ENCODE data around the gene PDE9A. TPM values are rescaled to one million over a fixed set of nuclear protein-coding genes. Genes with fewer than 3 reads are reported as not detected.

PDE9A gene
- polyA plus RNA-seq, 3 donors from 2014 or later, result 0.40 to 2.3 (median 0.61) TPM

DNA sequence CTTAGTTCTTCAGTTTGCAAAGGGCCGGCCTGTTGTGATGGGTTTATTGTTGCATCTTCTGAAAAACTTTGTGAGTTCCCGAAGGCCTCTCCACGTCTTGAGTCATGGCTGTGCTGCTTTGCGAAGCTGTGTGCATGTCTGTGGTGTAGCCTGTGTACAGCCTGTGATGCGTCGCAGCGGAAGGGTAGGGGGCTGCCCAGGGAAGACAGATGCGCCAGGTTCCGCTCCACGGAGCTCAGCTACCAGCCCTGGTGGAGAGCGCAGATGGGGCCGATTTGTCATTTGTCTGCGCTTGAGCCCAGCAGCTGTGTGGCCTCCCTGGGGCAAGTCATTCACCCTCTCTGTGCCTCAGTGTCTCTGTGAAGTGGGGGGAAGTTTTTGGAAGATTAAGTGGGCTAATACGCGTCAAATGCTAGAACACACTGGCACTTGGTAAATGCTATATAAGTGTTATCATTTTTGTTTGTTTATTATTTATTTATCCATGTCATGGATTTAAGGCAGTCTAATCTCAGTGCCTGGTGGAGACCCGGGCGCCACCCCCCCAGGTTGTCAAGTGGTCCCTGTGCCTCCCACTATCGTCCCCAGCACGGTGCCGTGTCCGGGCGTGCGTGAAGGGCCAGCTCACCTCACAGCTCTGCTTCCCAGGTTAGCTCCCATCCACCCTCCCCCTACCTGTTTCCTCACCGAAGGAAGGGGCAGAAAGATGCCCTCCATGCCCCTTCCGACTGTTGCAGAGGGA lies 8.4 kb downstream of the PDE9A start:
- no peak for DNase-seq
- Mint-ChIP-seq H3K27ac (no peak overlapping the region), H3K9me3 (no peaks in the 10 kb centered on the region), H3K4me3 (no peak overlapping the region), H3K36me3 (no peaks in the 10 kb centered on the region), H3K4me1 (no peaks in the 10 kb centered on the region), H3K27me3 (ENCODE audit: low read depth in 3 of 3) (peaks cover 2 to 7% (median 5%) of the 10 kb centered on the region in 3 donors)

DNA sequence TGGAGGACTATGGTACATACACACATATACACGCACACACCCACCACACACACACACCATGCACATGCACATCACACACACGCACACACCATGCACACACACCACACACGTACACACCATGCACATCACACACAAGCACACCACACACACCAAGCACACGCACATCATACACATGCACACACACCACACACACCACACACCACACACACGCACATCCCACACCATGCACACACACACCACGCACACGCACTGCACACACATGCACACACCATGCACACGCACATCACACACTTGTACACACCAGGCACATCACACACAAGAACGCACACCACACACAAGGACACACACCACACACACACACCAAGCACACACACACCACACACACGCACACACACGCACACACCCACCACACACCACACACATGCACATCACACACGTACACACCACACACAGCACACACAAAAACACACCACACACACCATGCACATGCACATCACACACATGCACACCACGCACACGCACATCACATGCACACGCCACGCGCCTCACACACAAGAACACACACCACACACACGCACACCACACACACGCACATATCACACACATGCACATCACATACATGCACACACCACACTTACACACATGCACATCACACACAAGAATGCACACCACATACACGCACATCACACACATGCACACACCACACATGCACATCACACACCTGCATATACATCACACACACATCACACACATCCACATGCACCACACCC lies 9.2 kb downstream of the PDE9A start:
- Mint-ChIP-seq H3K9me3 (no peaks in the 10 kb centered on the region), H3K4me1 (no peaks in the 10 kb centered on the region), H3K36me3 (no peaks in the 10 kb centered on the region), H3K4me3 (no peak overlapping the region), H3K27ac (no peak overlapping the region), H3K27me3 (ENCODE audit: low read depth in 3 of 3) (peaks cover 4 to 7% (median 6%) of the 10 kb centered on the region in 3 donors)
- DNase-seq, result no peak

DNA sequence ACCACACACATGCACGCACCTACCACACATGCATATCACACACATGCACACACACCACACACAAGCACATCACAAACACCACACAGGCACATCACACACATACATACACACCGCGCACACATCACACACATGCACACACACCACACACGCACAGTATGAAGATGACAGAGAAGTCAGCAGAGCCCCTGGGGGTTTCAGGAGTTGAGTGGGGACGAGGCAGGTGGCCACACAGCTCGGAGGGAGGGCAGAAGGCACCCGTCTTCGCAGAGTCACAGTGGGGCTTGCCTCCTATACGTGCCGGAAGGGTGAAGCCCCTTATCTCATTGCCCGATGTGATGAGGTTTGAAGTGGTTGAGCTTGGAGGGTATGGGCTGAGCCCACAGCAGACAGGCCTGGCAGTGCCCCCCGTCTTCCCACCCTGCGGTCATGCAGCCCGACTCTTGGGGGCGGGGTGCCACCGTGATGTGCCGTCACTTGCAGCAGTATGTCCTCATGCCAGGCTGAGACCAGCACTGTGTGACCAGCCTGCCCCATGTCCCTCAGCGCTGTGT lies 9.9 kb downstream of the PDE9A start:
- DNase-seq, result no peak
- Mint-ChIP-seq H3K27me3 (ENCODE audit: low read depth in 3 of 3) (peaks cover 4 to 6% (median 6%) of the 10 kb centered on the region in 3 donors), H3K36me3 (no peaks in the 10 kb centered on the region), H3K9me3 (no peaks in the 10 kb centered on the region), H3K4me1 (no peaks in the 10 kb centered on the region), H3K4me3 (no peak overlapping the region), H3K27ac (no peak overlapping the region)

DNA sequence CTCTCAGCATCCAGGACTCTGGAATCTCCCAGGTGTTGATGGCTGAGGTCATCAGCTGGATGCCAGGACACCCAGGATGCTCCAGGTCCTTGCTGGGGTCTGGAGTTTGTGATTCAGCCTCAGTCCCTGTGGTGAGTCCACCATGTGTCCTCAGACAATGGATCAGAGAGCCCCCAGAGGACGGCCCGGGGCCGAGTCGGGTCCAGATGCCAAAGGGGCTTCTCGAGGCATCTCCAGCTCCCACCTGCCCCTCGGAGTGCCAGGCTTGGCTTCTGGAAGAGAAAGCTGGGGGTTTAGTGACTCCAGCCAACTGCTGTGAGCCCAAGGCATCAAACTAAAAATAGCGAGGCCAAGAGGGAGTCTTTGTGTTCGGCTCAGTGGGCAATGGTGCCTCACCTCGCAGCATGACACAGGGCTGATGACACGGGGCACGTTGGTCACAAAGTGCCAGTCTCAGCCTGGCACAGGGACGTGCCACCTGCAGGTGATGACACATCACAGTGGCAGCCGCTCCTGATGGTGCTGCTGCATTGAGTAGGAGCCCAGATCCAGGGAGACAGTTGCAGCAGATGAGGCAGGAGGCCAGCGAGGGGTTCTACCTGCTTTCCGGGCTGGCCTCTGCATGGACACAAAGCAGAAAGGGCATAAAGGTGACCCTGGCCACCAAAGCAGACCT lies 10.6 kb downstream of the PDE9A start:
- no peak for DNase-seq
- no peaks in the 10 kb centered on the region for H3K4me1 Mint-ChIP-seq
- peaks cover 2 to 4% (median 4%) of the 10 kb centered on the region in 3 donors for H3K27me3 Mint-ChIP-seq (ENCODE audit: low read depth in 3 of 3)
- H3K36me3 Mint-ChIP-seq, result no peaks in the 10 kb centered on the region
- no peaks in the 10 kb centered on the region for H3K9me3 Mint-ChIP-seq
- no peak overlapping the region for H3K4me3 Mint-ChIP-seq
- no peak overlapping the region for H3K27ac Mint-ChIP-seq

DNA sequence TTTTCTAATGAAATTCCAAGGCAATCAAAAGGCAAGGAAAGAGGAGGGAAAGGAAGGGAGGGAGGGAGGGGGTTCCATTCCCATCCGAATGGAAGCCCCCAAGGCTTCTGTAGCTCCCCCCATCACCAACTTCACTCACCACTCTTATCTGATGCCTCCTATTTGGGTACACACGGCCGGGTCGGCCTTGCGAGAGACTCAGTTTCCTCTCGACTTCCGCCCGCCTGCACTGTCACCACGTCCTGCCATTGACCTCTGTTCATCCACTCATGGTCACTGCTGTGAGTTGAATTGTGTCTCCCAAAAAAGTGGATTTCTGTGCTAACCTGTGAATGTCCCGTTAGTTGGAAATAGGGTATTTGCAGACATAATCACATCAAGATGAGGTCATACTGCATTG lies 11.2 kb downstream of the PDE9A start:
- no peaks in the 10 kb centered on the region for H3K36me3 Mint-ChIP-seq
- no peaks in the 10 kb centered on the region for H3K4me1 Mint-ChIP-seq
- H3K4me3 Mint-ChIP-seq, result no peak overlapping the region
- H3K9me3 Mint-ChIP-seq, result no peaks in the 10 kb centered on the region
- H3K27me3 Mint-ChIP-seq (ENCODE audit: low read depth in 3 of 3), result peaks cover 2 to 4% (median 4%) of the 10 kb centered on the region in 3 donors
- DNase-seq, result no peak
- H3K27ac Mint-ChIP-seq, result no peak overlapping the region

DNA sequence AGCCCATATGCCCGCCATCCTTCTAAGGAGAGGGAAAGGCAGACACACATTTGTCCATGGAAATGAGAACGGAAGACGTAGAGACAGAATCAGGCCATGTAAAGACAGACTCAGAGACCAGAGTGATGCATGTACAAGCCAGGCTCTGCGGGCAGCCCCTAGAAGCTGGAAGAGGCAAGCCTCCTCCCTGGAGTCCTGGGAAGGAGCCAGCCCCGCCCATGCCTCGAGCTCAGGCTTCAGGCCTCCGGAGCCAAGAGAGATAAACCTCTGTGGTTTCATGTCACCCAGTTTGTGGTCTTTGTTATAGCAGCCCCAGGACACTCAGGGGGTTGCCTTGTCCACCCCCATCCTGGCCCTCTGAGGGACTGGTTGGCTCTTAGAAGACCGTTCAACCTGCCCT lies 11.6 kb downstream of the PDE9A start:
- Mint-ChIP-seq H3K27me3 (ENCODE audit: low read depth in 3 of 3) (peaks cover 2 to 4% (median 4%) of the 10 kb centered on the region in 3 donors), H3K36me3 (no peaks in the 10 kb centered on the region), H3K27ac (no peak overlapping the region), H3K4me3 (no peak overlapping the region), H3K9me3 (no peaks in the 10 kb centered on the region), H3K4me1 (no peaks in the 10 kb centered on the region)
- no peak for DNase-seq

DNA sequence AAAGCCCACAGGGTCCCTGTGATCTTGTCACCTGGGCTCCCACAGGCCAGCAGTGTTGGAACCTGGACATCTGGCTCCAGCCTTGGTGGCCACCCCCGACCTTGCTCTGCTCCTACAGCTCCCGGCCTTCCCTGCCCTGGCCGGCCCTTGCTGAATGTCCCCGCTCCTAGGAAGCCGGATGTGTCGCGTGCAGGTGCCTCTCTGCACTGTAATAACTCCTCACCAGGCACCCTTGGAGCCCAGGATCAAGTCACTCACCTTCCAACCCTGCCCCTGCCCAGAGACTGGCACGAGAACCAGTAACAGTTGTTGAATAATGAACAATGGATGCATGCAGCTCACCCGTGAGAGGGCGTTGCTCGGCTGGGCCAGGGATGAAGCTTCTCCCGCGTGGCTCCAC lies 12.1 kb downstream of the PDE9A start:
- Mint-ChIP-seq H3K36me3 (no peaks in the 10 kb centered on the region), H3K9me3 (no peaks in the 10 kb centered on the region), H3K27me3 (ENCODE audit: low read depth in 3 of 3) (peaks cover 2 to 4% (median 4%) of the 10 kb centered on the region in 3 donors), H3K4me1 (no peaks in the 10 kb centered on the region), H3K27ac (no peak overlapping the region), H3K4me3 (no peak overlapping the region)
- no peak for DNase-seq

DNA sequence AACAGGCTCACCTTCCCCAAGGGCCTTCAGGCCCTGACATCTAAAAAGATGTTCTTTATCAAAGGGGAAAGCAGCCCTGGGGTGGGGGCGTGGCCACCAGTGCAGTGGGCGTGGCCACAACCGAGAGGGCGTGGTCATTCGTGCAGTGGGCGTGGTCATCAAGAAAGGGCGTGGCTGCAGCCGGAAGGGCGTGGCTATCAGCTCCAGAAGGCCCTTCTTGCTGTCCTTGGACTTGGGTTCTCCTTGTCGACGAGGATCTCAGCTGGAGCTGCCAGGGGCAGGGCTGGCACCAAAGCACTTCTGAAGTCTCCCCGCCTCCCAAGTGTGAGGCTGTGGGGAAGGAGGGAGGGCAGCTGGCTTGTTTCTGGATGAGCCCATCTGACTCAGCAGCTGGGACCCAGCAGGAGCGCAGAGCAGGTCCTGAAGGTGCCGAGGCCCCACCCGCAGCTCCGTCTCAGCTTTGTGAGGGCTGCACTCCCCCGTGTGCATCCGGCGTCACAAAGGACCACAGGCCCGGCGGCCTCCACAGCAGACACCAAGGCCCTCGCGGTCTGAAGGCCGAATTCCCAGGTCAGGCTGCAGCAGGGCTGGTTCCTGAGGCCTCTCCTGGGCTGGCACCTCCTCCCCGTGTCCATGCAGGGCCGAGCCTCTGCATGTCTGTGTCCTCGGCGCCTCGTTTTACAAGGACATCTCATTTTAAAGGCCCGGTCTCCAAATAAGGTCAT lies 12.8 kb downstream of the PDE9A start:
- no peak overlapping the region for H3K27ac Mint-ChIP-seq
- peaks cover 0 to 4% (median 4%) of the 10 kb centered on the region in 3 donors for H3K27me3 Mint-ChIP-seq (ENCODE audit: low read depth in 3 of 3)
- no peak for DNase-seq
- H3K36me3 Mint-ChIP-seq, result no peaks in the 10 kb centered on the region
- no peaks in the 10 kb centered on the region for H3K4me1 Mint-ChIP-seq
- no peak overlapping the region for H3K4me3 Mint-ChIP-seq
- H3K9me3 Mint-ChIP-seq, result no peaks in the 10 kb centered on the region

DNA sequence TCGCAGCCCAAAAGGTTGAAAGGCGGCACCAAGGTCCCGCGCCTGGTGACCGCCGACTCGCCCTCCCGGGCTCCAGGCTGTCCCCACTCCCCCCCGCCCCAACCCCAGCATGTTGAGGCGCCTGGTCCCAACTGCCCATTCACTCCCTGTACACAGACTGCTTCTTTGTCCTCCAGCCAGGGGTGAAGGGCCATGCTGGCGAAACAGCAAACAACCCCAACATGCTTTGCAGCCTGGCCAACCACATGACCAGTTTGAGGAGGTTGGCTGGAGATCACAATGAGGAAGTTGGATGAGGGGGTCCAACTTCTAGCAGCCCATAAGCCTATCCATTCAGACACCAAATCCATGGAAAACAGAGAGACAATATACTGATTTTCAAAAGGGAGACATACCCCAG lies 13.5 kb downstream of the PDE9A start:
- Mint-ChIP-seq H3K9me3 (no peaks in the 10 kb centered on the region), H3K27me3 (ENCODE audit: low read depth in 3 of 3) (peaks cover 0 to 9% (median 2%) of the 10 kb centered on the region in 3 donors), H3K4me3 (no peak overlapping the region), H3K36me3 (no peaks in the 10 kb centered on the region), H3K27ac (no peak overlapping the region), H3K4me1 (no peaks in the 10 kb centered on the region)
- DNase-seq, result no peak

DNA sequence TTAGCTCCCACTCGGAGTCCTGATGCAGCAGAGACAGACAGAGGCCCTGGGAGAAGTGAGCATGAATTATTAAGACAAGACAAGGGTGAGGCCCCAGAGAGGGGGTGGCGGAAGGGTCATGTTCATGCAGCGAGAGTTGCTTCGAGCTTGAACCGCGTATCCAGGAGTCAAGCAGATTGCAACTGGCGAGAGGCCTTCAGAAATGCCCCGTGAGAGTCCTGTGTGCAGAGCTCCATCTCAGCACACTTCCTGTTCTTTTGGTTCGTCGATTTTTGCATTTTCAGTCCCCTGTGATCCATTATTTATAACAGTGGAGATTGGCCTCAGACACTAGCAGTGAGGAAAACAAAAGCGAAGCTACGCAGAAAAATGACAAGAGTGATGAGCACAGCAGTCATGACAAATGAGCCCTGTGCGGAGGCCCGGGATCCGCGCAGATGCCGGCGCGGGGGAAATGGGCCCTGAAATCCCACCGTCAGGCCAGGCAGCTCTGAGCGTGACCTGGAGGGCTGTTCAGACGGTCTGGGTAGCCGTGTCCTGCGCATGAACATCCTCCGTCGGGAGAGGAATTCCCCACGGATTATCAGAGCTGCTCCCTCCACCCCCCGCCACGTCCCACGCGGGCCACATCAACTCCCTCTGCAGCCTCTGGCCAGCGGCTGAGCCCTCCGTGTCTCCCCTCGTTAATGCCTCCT lies 15.0 kb downstream of the PDE9A start:
- Mint-ChIP-seq H3K27me3 (ENCODE audit: low read depth in 3 of 3) (peaks cover 0 to 9% (median 2%) of the 10 kb centered on the region in 3 donors), H3K36me3 (no peaks in the 10 kb centered on the region), H3K4me1 (peaks cover 6 to 9% of the 10 kb centered on the region in 2 donors), H3K9me3 (no peaks in the 10 kb centered on the region), H3K27ac (no peak overlapping the region), H3K4me3 (no peak overlapping the region)
- no peak for DNase-seq

DNA sequence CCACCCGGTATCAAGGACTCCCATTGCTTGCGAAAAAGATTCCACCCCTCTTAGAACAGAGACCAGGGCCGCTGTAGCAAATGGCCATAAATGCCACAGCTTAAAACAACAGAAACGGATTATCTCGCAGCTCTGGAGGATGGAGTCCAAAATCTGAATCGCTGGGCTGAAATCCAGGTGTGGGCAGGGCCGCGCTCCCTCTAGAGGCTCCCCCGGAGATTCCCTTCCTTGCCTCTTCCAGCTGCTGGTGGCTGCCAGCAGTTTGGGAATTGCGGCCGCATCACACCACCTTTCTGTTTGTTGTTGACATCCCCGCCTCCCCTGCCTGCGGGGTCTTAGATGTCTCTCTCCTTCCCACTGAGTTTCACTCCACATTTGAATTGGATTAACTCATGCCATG lies 15.6 kb downstream of the PDE9A start:
- no peak for DNase-seq
- H3K27me3 Mint-ChIP-seq (ENCODE audit: low read depth in 3 of 3), result peaks cover 0 to 9% (median 0%) of the 10 kb centered on the region in 3 donors
- no peak overlapping the region for H3K27ac Mint-ChIP-seq
- H3K9me3 Mint-ChIP-seq, result no peaks in the 10 kb centered on the region
- no peak overlapping the region for H3K4me3 Mint-ChIP-seq
- peaks cover 6 to 9% of the 10 kb centered on the region in 2 donors for H3K4me1 Mint-ChIP-seq
- H3K36me3 Mint-ChIP-seq, result no peaks in the 10 kb centered on the region

DNA sequence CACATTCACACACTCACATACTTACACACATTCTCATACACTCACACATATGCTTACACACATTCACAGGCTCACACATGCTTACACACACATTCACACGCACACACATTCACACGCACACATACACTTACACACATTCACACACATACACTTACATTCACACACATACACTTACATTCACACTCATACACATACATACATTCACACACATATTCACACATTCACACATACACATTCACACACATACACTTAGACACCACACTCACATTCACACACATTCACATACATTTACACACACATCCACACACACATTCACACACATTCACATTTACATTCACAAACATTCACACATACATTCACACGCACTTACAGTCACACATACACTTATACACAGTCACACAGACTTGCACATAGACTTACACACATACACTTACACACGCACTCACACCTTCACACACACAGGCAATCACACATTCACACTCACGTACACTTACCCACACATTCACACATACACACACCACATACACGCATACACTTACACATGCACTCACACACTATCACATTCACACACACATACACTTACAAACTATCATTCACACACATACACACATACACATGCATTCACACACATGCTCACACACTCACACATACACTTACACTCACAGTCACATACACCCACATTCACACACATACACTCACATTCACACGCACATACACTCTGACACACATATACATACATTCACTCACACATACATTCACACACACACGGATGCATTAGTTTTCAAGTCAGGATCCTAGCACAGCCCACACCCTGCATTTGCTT lies 16.8 kb downstream of the PDE9A start:
- no peaks in the 10 kb centered on the region for H3K36me3 Mint-ChIP-seq
- H3K27ac Mint-ChIP-seq, result no peak overlapping the region
- DNase-seq, result no peak
- H3K4me3 Mint-ChIP-seq, result no peak overlapping the region
- H3K9me3 Mint-ChIP-seq, result no peaks in the 10 kb centered on the region
- peaks cover 0 to 9% (median 4%) of the 10 kb centered on the region in 3 donors for H3K27me3 Mint-ChIP-seq (ENCODE audit: low read depth in 3 of 3)
- peaks cover 6 to 9% of the 10 kb centered on the region in 2 donors for H3K4me1 Mint-ChIP-seq
